ENCODE results near the gene ASPDH. TPM values are rescaled to one million over a fixed set of nuclear protein-coding genes. Genes with fewer than 3 reads are reported as not detected.

ASPDH gene
- total RNA-seq, 1 donor from 2014 or later = not detected

DNA sequence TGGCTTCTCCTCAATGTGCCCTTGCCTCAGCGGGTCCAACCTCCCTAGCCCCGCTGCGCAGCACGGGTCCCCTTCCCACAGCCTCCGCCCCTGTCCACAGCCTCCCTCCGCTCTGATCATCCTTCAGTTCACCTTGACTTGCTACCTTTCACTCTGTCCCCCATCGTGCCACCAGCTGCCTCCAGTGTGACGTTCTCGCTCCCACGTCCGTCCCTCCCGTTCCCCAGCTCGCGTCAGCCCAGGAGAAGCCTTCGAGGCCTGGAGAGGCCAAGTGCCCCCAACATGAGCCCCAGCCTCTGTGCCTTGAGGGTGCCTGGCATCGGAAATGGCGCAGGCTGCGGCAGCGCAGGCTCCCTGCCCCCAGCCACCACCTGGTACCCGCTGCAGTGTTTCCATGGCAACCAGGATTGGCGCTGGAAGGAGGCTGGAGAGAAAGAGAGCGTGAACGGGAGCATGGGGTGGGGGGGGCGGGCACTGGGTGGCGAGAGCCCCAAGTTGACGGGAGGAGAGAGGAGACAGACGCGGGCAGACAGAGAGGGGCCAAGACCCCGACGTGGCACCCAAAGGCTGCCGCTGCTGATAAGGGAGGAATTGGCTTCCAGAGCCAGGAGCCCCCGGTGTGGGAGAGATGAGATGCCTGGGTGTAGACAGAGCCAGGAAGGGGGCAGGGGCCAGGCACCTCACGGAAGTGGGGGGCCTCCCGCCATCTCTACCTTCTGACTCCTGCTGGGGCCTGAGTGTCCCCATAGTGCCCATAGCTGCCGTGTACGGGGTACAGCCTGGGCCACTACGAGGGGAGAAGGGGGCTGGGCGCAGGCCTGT, 844 bp upstream of the ASPDH start:
- H3K4me3 ChIP-seq (ENCODE audit: low read depth, low read length) = no peak overlapping the region
- H3K27me3 ChIP-seq (ENCODE audit: control insufficient read depth, insufficient read depth, low read length) = peaks cover 9% of the 10 kb centered on the region
- DNase-seq (ENCODE audit: low read depth) = no peak
- no peaks in the 10 kb centered on the region for H3K36me3 ChIP-seq (ENCODE audit: control insufficient read depth, insufficient read depth, low read length)
- TF ChIP-seq, protein P1, sequence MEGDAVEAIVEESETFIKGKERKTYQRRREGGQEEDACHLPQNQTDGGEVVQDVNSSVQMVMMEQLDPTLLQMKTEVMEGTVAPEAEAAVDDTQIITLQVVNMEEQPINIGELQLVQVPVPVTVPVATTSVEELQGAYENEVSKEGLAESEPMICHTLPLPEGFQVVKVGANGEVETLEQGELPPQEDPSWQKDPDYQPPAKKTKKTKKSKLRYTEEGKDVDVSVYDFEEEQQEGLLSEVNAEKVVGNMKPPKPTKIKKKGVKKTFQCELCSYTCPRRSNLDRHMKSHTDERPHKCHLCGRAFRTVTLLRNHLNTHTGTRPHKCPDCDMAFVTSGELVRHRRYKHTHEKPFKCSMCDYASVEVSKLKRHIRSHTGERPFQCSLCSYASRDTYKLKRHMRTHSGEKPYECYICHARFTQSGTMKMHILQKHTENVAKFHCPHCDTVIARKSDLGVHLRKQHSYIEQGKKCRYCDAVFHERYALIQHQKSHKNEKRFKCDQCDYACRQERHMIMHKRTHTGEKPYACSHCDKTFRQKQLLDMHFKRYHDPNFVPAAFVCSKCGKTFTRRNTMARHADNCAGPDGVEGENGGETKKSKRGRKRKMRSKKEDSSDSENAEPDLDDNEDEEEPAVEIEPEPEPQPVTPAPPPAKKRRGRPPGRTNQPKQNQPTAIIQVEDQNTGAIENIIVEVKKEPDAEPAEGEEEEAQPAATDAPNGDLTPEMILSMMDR (IDR thresholded peaks at IDR 0.05; ENCODE audit: insufficient read depth, low read length, poor library complexity, severe bottlenecking) = no peak

DNA sequence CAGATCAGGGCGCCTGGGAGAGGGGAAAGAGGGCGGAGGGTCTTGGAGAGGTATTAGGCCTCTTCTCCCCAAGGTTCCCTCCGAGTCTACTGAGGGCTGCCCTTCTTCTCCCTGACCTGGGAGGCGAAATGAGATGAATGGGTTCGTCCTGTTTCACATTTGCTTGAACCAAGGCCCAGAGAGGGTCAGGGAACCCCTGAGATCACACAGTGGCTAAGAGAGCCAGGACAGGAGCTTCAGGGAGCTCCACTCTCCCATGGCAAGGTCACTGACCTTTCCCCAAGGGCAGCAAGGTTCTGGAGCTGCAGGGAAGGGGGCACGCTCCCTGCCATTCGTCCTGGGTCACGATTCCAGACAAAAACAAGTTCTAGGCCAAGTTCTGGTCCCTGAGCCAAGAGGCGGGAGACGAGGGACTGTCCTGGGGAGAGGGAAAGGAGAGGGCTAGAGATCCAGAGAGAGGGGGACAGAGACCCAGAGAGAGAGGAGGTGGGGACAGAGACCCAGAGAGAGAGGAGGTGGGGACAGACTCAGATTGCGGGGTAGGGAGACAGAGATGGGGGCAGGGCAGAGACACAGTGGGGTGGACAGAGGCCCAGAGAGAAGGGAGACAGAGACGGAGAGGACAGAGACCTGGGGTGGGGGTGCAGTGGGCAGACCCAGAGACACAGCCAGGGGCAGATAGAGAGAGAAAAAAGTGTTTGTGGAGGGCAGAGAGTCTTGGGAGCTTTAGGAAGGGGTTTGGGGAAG, 541 bp downstream of the ASPDH start:
- Histone ChIP-seq H3K4me3 (ENCODE audit: low read depth, low read length) (no peak overlapping the region), H3K27me3 (ENCODE audit: control insufficient read depth, insufficient read depth, low read length) (peaks cover 9% of the 10 kb centered on the region), H3K36me3 (ENCODE audit: control insufficient read depth, insufficient read depth, low read length) (no peaks in the 10 kb centered on the region)
- DNase-seq (ENCODE audit: low read depth) = no peak
- TF ChIP-seq, protein P1 (IDR thresholded peaks at IDR 0.05; ENCODE audit: insufficient read depth, low read length, poor library complexity, severe bottlenecking) = no peak

- no peak for DNase-seq (ENCODE audit: low read depth)
- Histone ChIP-seq H3K4me3 (ENCODE audit: low read depth, low read length) (no peak overlapping the region), H3K27me3 (ENCODE audit: control insufficient read depth, insufficient read depth, low read length) (peaks cover 9% of the 10 kb centered on the region), H3K36me3 (ENCODE audit: control insufficient read depth, insufficient read depth, low read length) (no peaks in the 10 kb centered on the region)
- TF ChIP-seq, protein P1 (IDR thresholded peaks at IDR 0.05; ENCODE audit: insufficient read depth, low read length, poor library complexity, severe bottlenecking) = no peak
Observed at GRCh38 chr19:50512112-50512998, 1.4 kb downstream of the ASPDH start.

GRCh38 chr19:50511069-50511822, 2.5 kb downstream of the ASPDH start, which contains the start of gene JOSD2:
JOSD2 (minus strand) TSS chr19:50511191; CDS start chr19:50510431, 760 bp downstream.
- H3K36me3 ChIP-seq (ENCODE audit: control insufficient read depth, insufficient read depth, low read length) = no peaks in the 10 kb centered on the region
- TF ChIP-seq, protein P1 (IDR thresholded peaks at IDR 0.05; ENCODE audit: insufficient read depth, low read length, poor library complexity, severe bottlenecking) = no peak
- peaks cover 9% of the 10 kb centered on the region for H3K27me3 ChIP-seq (ENCODE audit: control insufficient read depth, insufficient read depth, low read length)
- peak within 1 kb of the TSS; percentile 69 for H3K4me3 ChIP-seq (ENCODE audit: low read depth, low read length)
- peak; percentile 97 for DNase-seq (ENCODE audit: low read depth)

- H3K27me3 ChIP-seq (ENCODE audit: control insufficient read depth, insufficient read depth, low read length) = peaks cover 9% of the 10 kb centered on the region
- TF ChIP-seq, protein P1 (IDR thresholded peaks at IDR 0.05; ENCODE audit: insufficient read depth, low read length, poor library complexity, severe bottlenecking) = no peak
- peak overlapping the region; percentile 69 for H3K4me3 ChIP-seq (ENCODE audit: low read depth, low read length)
- no peaks in the 10 kb centered on the region for H3K36me3 ChIP-seq (ENCODE audit: control insufficient read depth, insufficient read depth, low read length)
- no peak for DNase-seq (ENCODE audit: low read depth)
Observed at GRCh38 chr19:50510700-50511068, 3.0 kb downstream of the ASPDH start.

Measured in kidney epithelial cell (primary cell).